IMR-90 (cell line): ENCODE data around the gene CD248. TPM values are rescaled to one million over a fixed set of nuclear protein-coding genes. Genes with fewer than 3 reads are reported as not detected.

Experiments
- ATAC-seq: fragments of 200-7000 bp; cut with Tn5 transposase; 2 replicates; pipeline ENCODE4 v1.9.1; 2020; ENCODE audit warnings: low read depth, mild to moderate bottlenecking, moderate library complexity
- BruUV-seq: library from RNA; stranded (reverse); fragments of 400-500 nt; replicated peaks from 2 replicates; lab custom pipeline; 2021; lab: Mats Ljungman, UMichigan
- CTCF ChIA-PET: fragments of 300-600 bp; formaldehyde crosslinking; extraction: SDS; loops from one replicate; lab custom pipeline; 2021; ENCODE audit warnings: antibody characterized with exemption; lab: Yijun Ruan, JAX
- POLR2A ChIA-PET: fragments of 300-600 bp; sonication (Branson Sonifier 250); formaldehyde crosslinking; loops from one replicate; lab custom pipeline; 2022; ENCODE audit warnings: antibody characterized with exemption; ENCODE audit not compliant: unreplicated experiment; lab: Charles Lee
- DNase-seq: peaks from one replicate; pipeline ENCODE4 v3.0.0; 2013
- H2AFZ ChIP-seq: replicated peaks from 2 replicates; pipeline ENCODE3; 2013; ENCODE audit warnings: low read length, mild to moderate bottlenecking; ENCODE audit not compliant: poor library complexity
- H2AK5ac ChIP-seq: 2 replicates; pipeline ENCODE4 v1.6.1; 2013; ENCODE audit warnings: low read depth, low read length, inconsistent platforms
- H2AK9ac ChIP-seq: replicated peaks from 2 replicates; pipeline ENCODE3; 2013; ENCODE audit warnings: mild to moderate bottlenecking, low read depth, low read length, moderate library complexity; ENCODE audit not compliant: poor library complexity
- H2BK120ac ChIP-seq: 2 replicates; pipeline ENCODE4 v1.6.1; 2013; ENCODE audit warnings: low read depth, low read length, inconsistent platforms
- H2BK15ac ChIP-seq: 3 replicates; pipeline ENCODE4 v1.6.1; 2013; ENCODE audit warnings: low read depth, low read length, inconsistent platforms
- H2BK20ac ChIP-seq: 2 replicates; pipeline ENCODE4 v1.6.1; 2013; ENCODE audit warnings: low read depth, mild to moderate bottlenecking, inconsistent platforms, low read length, moderate library complexity
- H2BK5ac ChIP-seq: 2 replicates; pipeline ENCODE4 v1.6.1; 2013; ENCODE audit warnings: mild to moderate bottlenecking, low read depth, low read length, inconsistent platforms; ENCODE audit not compliant: poor library complexity, severe bottlenecking
- H3K14ac ChIP-seq: replicated peaks from 2 replicates; pipeline ENCODE4 v1.6.1; 2013; ENCODE audit warnings: low read depth, low read length, inconsistent platforms
- H3K18ac ChIP-seq: 2 replicates; pipeline ENCODE4 v1.6.1; 2013; ENCODE audit warnings: low read depth, low read length, control low read depth
- H3K23ac ChIP-seq: 2 replicates; pipeline ENCODE4 v1.6.1; 2013; ENCODE audit warnings: low read depth, low read length, inconsistent platforms
- H3K27ac ChIP-seq: 2 replicates; pipeline ENCODE4 v1.5.1; 2013; ENCODE audit warnings: mild to moderate bottlenecking, control low read depth, low read length; ENCODE audit not compliant: insufficient read depth
- H3K27me3 ChIP-seq: 2 replicates; pipeline ENCODE4 v1.6.1; 2013; ENCODE audit warnings: low read length; ENCODE audit not compliant: control insufficient read depth, insufficient read depth
- H3K36me3 ChIP-seq: 2 replicates; pipeline ENCODE4 v1.6.1; 2013; ENCODE audit warnings: low read length, mixed read lengths; ENCODE audit not compliant: control insufficient read depth, insufficient read depth
- H3K4ac ChIP-seq: 2 replicates; pipeline ENCODE4 v1.6.1; 2013; ENCODE audit warnings: low read depth, low read length, inconsistent platforms
- H3K4me1 ChIP-seq: 2 replicates; pipeline ENCODE4 v1.6.1; 2013; ENCODE audit warnings: low read length, mixed read lengths; ENCODE audit not compliant: control insufficient read depth, insufficient read depth
- H3K4me2 ChIP-seq: 2 replicates; pipeline ENCODE4 v1.6.1; 2013; ENCODE audit warnings: low read depth, mild to moderate bottlenecking, control low read depth, low read length, moderate library complexity
- H3K4me3 ChIP-seq: 2 replicates; pipeline ENCODE4 v1.5.1; 2013; ENCODE audit warnings: low read depth, mild to moderate bottlenecking, control low read depth, low read length, moderate library complexity; ENCODE audit not compliant: insufficient read depth
- H3K56ac ChIP-seq: 2 replicates; pipeline ENCODE4 v1.6.1; 2013; ENCODE audit warnings: low read length, inconsistent platforms; ENCODE audit not compliant: insufficient read depth; ENCODE audit errors: extremely low read depth
- H3K79me1 ChIP-seq, 2 experiments: 2 replicates each; pipeline ENCODE4 v1.6.1; 2013; ENCODE audit warnings: low read length in 2 of 2, inconsistent platforms in 1 of 2, low read depth in 1 of 2
- H3K9ac ChIP-seq: 2 replicates; pipeline ENCODE4 v1.6.1; 2013; ENCODE audit warnings: low read depth, low read length, control low read depth
- H3K9me1 ChIP-seq: 2 replicates; pipeline ENCODE4 v1.6.1; 2013; ENCODE audit warnings: low read length, inconsistent platforms; ENCODE audit not compliant: insufficient read depth
- H3K9me3 ChIP-seq: 2 replicates; pipeline ENCODE4 v1.6.1; 2013; ENCODE audit warnings: low read length; ENCODE audit not compliant: control insufficient read depth, insufficient read depth
- H4K20me1 ChIP-seq: 2 replicates; pipeline ENCODE4 v1.6.1; 2013; ENCODE audit warnings: low read length, inconsistent platforms; ENCODE audit not compliant: insufficient read depth
- H4K5ac ChIP-seq: 2 replicates; pipeline ENCODE4 v1.6.1; 2013; ENCODE audit warnings: mild to moderate bottlenecking, low read depth, low read length, control low read depth
- H4K8ac ChIP-seq, 2 experiments: 2 replicates each; pipeline ENCODE4 v1.6.1; 2013; ENCODE audit warnings: low read depth in 2 of 2, low read length in 2 of 2, control low read depth in 1 of 2, inconsistent platforms in 1 of 2
- H4K91ac ChIP-seq: 2 replicates; pipeline ENCODE4 v1.6.1; 2013; ENCODE audit warnings: low read depth, low read length, inconsistent platforms; ENCODE audit not compliant: insufficient read depth
- BHLHE40 ChIP-seq: fragments of 150-350 bp; IDR thresholded peaks from 2 replicates; pipeline ENCODE4 v1.6.1; 2016; ENCODE audit warnings: mild to moderate bottlenecking, low read depth, low read length
- CEBPB ChIP-seq: IDR thresholded peaks from 2 replicates; pipeline ENCODE4 v1.6.1; 2012; ENCODE audit warnings: low read depth, low read length, improper control_type of control experiment
- CHD1 ChIP-seq: IDR thresholded peaks from 2 replicates; pipeline ENCODE4 v1.6.1; 2012; ENCODE audit warnings: low read depth, low read length, improper control_type of control experiment
- FOS ChIP-seq: fragments of 150-350 bp; IDR thresholded peaks from 2 replicates; pipeline ENCODE4 v1.6.1; 2016; ENCODE audit warnings: low read depth, low read length
- MAFK ChIP-seq: IDR thresholded peaks from 2 replicates; pipeline ENCODE4 v1.6.1; 2012; ENCODE audit warnings: low read depth, low read length, improper control_type of control experiment
- MAZ ChIP-seq: IDR thresholded peaks from 2 replicates; pipeline ENCODE4 v1.6.1; 2012; ENCODE audit warnings: low read depth, mild to moderate bottlenecking, low read length, improper control_type of control experiment, moderate library complexity, borderline replicate concordance
- MXI1 ChIP-seq: IDR thresholded peaks from 2 replicates; pipeline ENCODE4 v1.6.1; 2012; ENCODE audit warnings: low read depth, mild to moderate bottlenecking, low read length, moderate library complexity, borderline replicate concordance
- NFE2L2 ChIP-seq: fragments of 150-350 bp; IDR thresholded peaks from 2 replicates; pipeline ENCODE4 v1.6.1; 2016; ENCODE audit warnings: low read depth, mild to moderate bottlenecking, low read length
- POLR2A ChIP-seq: IDR thresholded peaks from 2 replicates; pipeline ENCODE4 v1.6.1; 2012; ENCODE audit warnings: mild to moderate bottlenecking, low read depth, low read length
- RAD21 ChIP-seq: IDR thresholded peaks from 2 replicates; pipeline ENCODE4 v1.6.1; 2012; ENCODE audit warnings: low read length, improper control_type of control experiment
- RCOR1 ChIP-seq: IDR thresholded peaks from 2 replicates; pipeline ENCODE4 v1.6.1; 2012; ENCODE audit warnings: mild to moderate bottlenecking, low read length, improper control_type of control experiment; ENCODE audit not compliant: insufficient replicate concordance
- RFX5 ChIP-seq: IDR thresholded peaks from 2 replicates; pipeline ENCODE4 v1.8.0; 2012; ENCODE audit warnings: low read depth, mild to moderate bottlenecking, low read length, moderate library complexity
- SMC3 ChIP-seq: fragments of 150-350 bp; IDR thresholded peaks from 2 replicates; pipeline ENCODE4 v1.6.1; 2016; ENCODE audit warnings: low read depth, mild to moderate bottlenecking, antibody characterized with exemption, low read length, moderate library complexity
- USF2 ChIP-seq: fragments of 150-350 bp; IDR thresholded peaks from 2 replicates; pipeline ENCODE4 v1.6.1; 2017; ENCODE audit warnings: mild to moderate bottlenecking, antibody characterized with exemption, low read length, low read depth
- WGBS, 2 experiments: methylation state at CpG; one replicate each; pipeline versions ENCODE4 v1.1.5 to v1.1.7; 2013; ENCODE audit warnings: missing lambda C conversion rate in 2 of 2; ENCODE audit not compliant: insufficient read length in 1 of 2; ENCODE audit errors: extremely low coverage in 2 of 2; 5-methylcytosine and 5-hydroxymethylcytosine counted together
- dilution Hi-C: fragments of 300-500 bp; cut with HindIII; formaldehyde crosslinking; loops from one replicate; pipeline ENCODE4 v1.14.3; 2018; ENCODE audit warnings: low sequenced_read_pairs; ENCODE audit not compliant: unreplicated experiment
- in situ Hi-C: fragments of 300-500 bp; cut with MboI; formaldehyde crosslinking; loops from 3 replicates; pipeline ENCODE4 v1.14.3; 2019; ENCODE audit warnings: low sequenced_read_pairs, inconsistent platforms, mixed read lengths
- intact Hi-C: fragments of 100-400 bp; cut with micrococcal nuclease; formaldehyde crosslinking; loops from 2 replicates; pipeline ENCODE4 v1.10.0; 2022
- polyA plus RNA-seq, 3 experiments: library from polyadenylated mRNA; depleted of rRNA; stranded (reverse); fragments of >200 nt; gene quantifications; 2 replicates each; pipeline ENCODE4 v1.2.3, GENCODE V29; 2012; ENCODE audit warnings: low replicate concordance in 1 of 3
- total RNA-seq: library from RNA; depleted of rRNA; stranded (reverse); fragments of >200 nt; gene quantifications from 2 replicates; pipeline ENCODE4 v1.2.3, GENCODE V29; 2012
- TF ChIP-seq, protein P1 (sequence below): conservative IDR thresholded peaks from 2 replicates; pipeline ENCODE4 v1.5.1; 2012; ENCODE audit warnings: mild to moderate bottlenecking, low read depth, low read length, improper control_type of control experiment
- TF ChIP-seq, protein P2 (sequence below): fragments of 150-350 bp; IDR thresholded peaks from 2 replicates; pipeline ENCODE4 v1.6.1; 2016; ENCODE audit warnings: low read depth, mild to moderate bottlenecking, low read length, moderate library complexity, borderline replicate concordance

Gene CD248
- total and polyA plus RNA-seq, 2 of the 4 experiments (the other 2 are of a cell fraction) = 19.5 to 223 TPM

GRCh38 chr11:66290330-66290621 is 26.6 kb downstream of the CD248 start:
- Histone ChIP-seq H2BK20ac (no peak overlapping the region), H3K9ac (no peak overlapping the region), H3K14ac (no peak overlapping the region; the same call in 1 of the 2 replicates), H4K5ac (no peak overlapping the region), H2AK9ac (no peak overlapping the region), H3K4me1 (peaks cover 11% of the 10 kb centered on the region), H4K8ac (no peak overlapping the region), H3K79me1 (peaks cover 15 to 33% of the 10 kb centered on the region in 2 experiments; a peak in 3 of 4 replicates), H2AFZ (no peak overlapping the region), H2BK120ac (no peak overlapping the region), H3K9me3 (no peaks in the 10 kb centered on the region), H3K9me1 (peaks cover 17% of the 10 kb centered on the region), H3K18ac (no peak overlapping the region), H3K56ac (no peak overlapping the region), H4K20me1 (peaks cover 15% of the 10 kb centered on the region), H3K36me3 (peaks cover 7% of the 10 kb centered on the region; the same call in 1 of the 2 replicates), H3K4me3 (no peak overlapping the region), H3K4ac (no peak overlapping the region), H3K4me2 (no peak overlapping the region), H2BK15ac (no peak overlapping the region), H4K91ac (no peak overlapping the region), H2BK5ac (no peak overlapping the region), H2AK5ac (no peak overlapping the region), H3K23ac (no peak overlapping the region), H3K27me3 (peaks cover 31% of the 10 kb centered on the region), H3K27ac (no peak overlapping the region)
- ChIA-PET CTCF (no interaction called here), POLR2A (no interaction called here)
- DNase-seq = no peak
- dilution Hi-C loops = no loop called here
- WGBS, 2 experiments = no CpG with 5 or more reads among the region's 2 CpGs
- in situ Hi-C loops = no loop called here
- intact Hi-C loops = no loop called here
- no peak for TF ChIP-seq CHD1
- TF ChIP-seq USF2 = no peak
- no peak for TF ChIP-seq MAFK
- TF ChIP-seq RAD21 = no peak
- TF ChIP-seq POLR2A = no peak
- TF ChIP-seq, protein P1, sequence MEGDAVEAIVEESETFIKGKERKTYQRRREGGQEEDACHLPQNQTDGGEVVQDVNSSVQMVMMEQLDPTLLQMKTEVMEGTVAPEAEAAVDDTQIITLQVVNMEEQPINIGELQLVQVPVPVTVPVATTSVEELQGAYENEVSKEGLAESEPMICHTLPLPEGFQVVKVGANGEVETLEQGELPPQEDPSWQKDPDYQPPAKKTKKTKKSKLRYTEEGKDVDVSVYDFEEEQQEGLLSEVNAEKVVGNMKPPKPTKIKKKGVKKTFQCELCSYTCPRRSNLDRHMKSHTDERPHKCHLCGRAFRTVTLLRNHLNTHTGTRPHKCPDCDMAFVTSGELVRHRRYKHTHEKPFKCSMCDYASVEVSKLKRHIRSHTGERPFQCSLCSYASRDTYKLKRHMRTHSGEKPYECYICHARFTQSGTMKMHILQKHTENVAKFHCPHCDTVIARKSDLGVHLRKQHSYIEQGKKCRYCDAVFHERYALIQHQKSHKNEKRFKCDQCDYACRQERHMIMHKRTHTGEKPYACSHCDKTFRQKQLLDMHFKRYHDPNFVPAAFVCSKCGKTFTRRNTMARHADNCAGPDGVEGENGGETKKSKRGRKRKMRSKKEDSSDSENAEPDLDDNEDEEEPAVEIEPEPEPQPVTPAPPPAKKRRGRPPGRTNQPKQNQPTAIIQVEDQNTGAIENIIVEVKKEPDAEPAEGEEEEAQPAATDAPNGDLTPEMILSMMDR = no peak
- TF ChIP-seq BHLHE40 = no peak
- TF ChIP-seq RCOR1 = no peak
- TF ChIP-seq MXI1 = no peak
- no peak for TF ChIP-seq FOS
- TF ChIP-seq RFX5 = no peak
- no peak for TF ChIP-seq NFE2L2
- TF ChIP-seq MAZ = no peak
- TF ChIP-seq CEBPB = no peak
- TF ChIP-seq, protein P2, sequence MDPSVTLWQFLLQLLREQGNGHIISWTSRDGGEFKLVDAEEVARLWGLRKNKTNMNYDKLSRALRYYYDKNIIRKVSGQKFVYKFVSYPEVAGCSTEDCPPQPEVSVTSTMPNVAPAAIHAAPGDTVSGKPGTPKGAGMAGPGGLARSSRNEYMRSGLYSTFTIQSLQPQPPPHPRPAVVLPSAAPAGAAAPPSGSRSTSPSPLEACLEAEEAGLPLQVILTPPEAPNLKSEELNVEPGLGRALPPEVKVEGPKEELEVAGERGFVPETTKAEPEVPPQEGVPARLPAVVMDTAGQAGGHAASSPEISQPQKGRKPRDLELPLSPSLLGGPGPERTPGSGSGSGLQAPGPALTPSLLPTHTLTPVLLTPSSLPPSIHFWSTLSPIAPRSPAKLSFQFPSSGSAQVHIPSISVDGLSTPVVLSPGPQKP = no peak
- no peak for TF ChIP-seq SMC3
- no peak for ATAC-seq
- BruUV-seq = no TSS peak
